Osteoblast (primary cell): ENCODE data around the gene STAT2. TPM values are rescaled to one million over a fixed set of nuclear protein-coding genes. Genes with fewer than 3 reads are reported as not detected.
A peak's percentile ranks its signal among the peaks of the same experiment; 100 is the strongest.
"Not testable (repeated sequence)": the region's sequence is repeated elsewhere in the genome, so short reads cannot be mapped to it uniquely, and the experiment has no call there.

Experiments used
- DNase-seq: peaks from one replicate; pipeline ENCODE4 v3.0.0; 2011; ENCODE audit warnings: low spot score, mixed read lengths; ENCODE audit not compliant: insufficient read length; ENCODE audit errors: missing footprints
- H2AFZ ChIP-seq: 2 replicates; pipeline ENCODE4 v1.6.0; 2011; ENCODE audit warnings: mild to moderate bottlenecking, low read length
- H3K27ac ChIP-seq: 2 replicates; pipeline ENCODE4 v1.5.1; 2011; ENCODE audit warnings: mild to moderate bottlenecking, low read depth, low read length, moderate library complexity
- H3K27me3 ChIP-seq: 2 replicates; pipeline ENCODE4 v1.6.0; 2012; ENCODE audit warnings: mild to moderate bottlenecking, control low read depth, inconsistent platforms, low read length, moderate library complexity; ENCODE audit not compliant: insufficient read depth
- H3K36me3 ChIP-seq: 2 replicates; pipeline ENCODE4 v1.5.1; 2011; ENCODE audit warnings: mild to moderate bottlenecking, low read length, control low read depth, moderate library complexity; ENCODE audit not compliant: insufficient read depth
- H3K4me1 ChIP-seq: 2 replicates; pipeline ENCODE4 v1.5.1; 2011; ENCODE audit warnings: mild to moderate bottlenecking, low read length, control low read depth, moderate library complexity; ENCODE audit not compliant: insufficient read depth
- H3K4me2 ChIP-seq: 2 replicates; pipeline ENCODE4 v1.6.0; 2011; ENCODE audit warnings: mild to moderate bottlenecking, low read length; ENCODE audit not compliant: insufficient read depth
- H3K4me3 ChIP-seq: fragments of 200-600 bp; sonication (generic); 3 replicates; pipeline ENCODE4 v1.5.1; 2012; ENCODE audit warnings: mild to moderate bottlenecking, low read length, inconsistent platforms; ENCODE audit not compliant: insufficient read depth
- H3K79me2 ChIP-seq: 2 replicates; pipeline ENCODE4 v1.6.0; 2012; ENCODE audit warnings: mild to moderate bottlenecking, low read length, control low read depth, inconsistent platforms; ENCODE audit not compliant: insufficient read depth
- H3K9me3 ChIP-seq: 2 replicates; pipeline ENCODE4 v1.5.1; 2011; ENCODE audit warnings: low read depth, low read length, control low read depth
- H4K20me1 ChIP-seq: 2 replicates; pipeline ENCODE4 v1.6.0; 2012; ENCODE audit warnings: mild to moderate bottlenecking, low read length, control low read depth; ENCODE audit not compliant: insufficient read depth
- CTCF ChIP-seq: IDR thresholded peaks from 2 replicates; pipeline ENCODE4 v1.5.1; 2011; ENCODE audit warnings: mild to moderate bottlenecking, low read depth, low read length, moderate library complexity; ENCODE audit errors: extremely low read depth
- total RNA-seq: library from RNA; depleted of rRNA; stranded (reverse); fragments of >200 nt; gene quantifications from 2 replicates; pipeline ENCODE4 v1.2.3, GENCODE V29; 2012

Gene STAT2
- total RNA-seq, 1 donor, result 652 TPM

- Histone ChIP-seq H3K27me3 (no peaks in the 10 kb centered on the region), H3K79me2 (peaks cover 53% of the 10 kb centered on the region), H3K36me3 (peaks cover 27% of the 10 kb centered on the region), H3K27ac (peak overlapping the region; percentile 89), H3K4me1 (peaks cover 16% of the 10 kb centered on the region), H2AFZ (no peak overlapping the region), H3K4me2 (peak overlapping the region; percentile 82), H3K9me3 (no peaks in the 10 kb centered on the region), H3K4me3 (peak overlapping the region; percentile 96), H4K20me1 (peaks cover 22% of the 10 kb centered on the region)
- DNase-seq, result peak; percentile 54
- no peak for TF ChIP-seq CTCF
Observed at GRCh38 chr12:56358836-56359532, 923 bp downstream of the STAT2 start.

GRCh38 chr12:56351325-56351724 lies 8.6 kb downstream of the STAT2 start:
- Histone ChIP-seq H3K27ac (no peak overlapping the region), H2AFZ (no peak overlapping the region), H3K4me3 (no peak overlapping the region), H3K27me3 (no peaks in the 10 kb centered on the region), H3K9me3 (no peaks in the 10 kb centered on the region), H4K20me1 (peaks cover 15% of the 10 kb centered on the region), H3K79me2 (peaks cover 22% of the 10 kb centered on the region), H3K36me3 (peaks cover 90% of the 10 kb centered on the region), H3K4me2 (no peak overlapping the region), H3K4me1 (no peaks in the 10 kb centered on the region)
- no peak for TF ChIP-seq CTCF
- DNase-seq, result peak; percentile 13

GRCh38 chr12:56350662-56351061 lies 9.2 kb downstream of the STAT2 start:
- Histone ChIP-seq H3K27ac (no peak overlapping the region), H3K4me3 (no peak overlapping the region), H3K27me3 (no peaks in the 10 kb centered on the region), H2AFZ (no peak overlapping the region), H3K4me1 (no peaks in the 10 kb centered on the region), H3K9me3 (no peaks in the 10 kb centered on the region), H3K36me3 (peaks cover 90% of the 10 kb centered on the region), H3K4me2 (no peak overlapping the region), H3K79me2 (peaks cover 15% of the 10 kb centered on the region), H4K20me1 (peaks cover 9% of the 10 kb centered on the region)
- TF ChIP-seq CTCF, result no peak
- no peak for DNase-seq

GRCh38 chr12:56348776-56349175 lies 11.1 kb downstream of the STAT2 start:
- no peaks in the 10 kb centered on the region for H3K9me3 ChIP-seq
- H3K36me3 ChIP-seq, result peaks cover 82% of the 10 kb centered on the region
- H2AFZ ChIP-seq, result no peak overlapping the region
- H3K27ac ChIP-seq, result no peak overlapping the region
- H3K79me2 ChIP-seq, result no peaks in the 10 kb centered on the region
- H3K27me3 ChIP-seq, result no peaks in the 10 kb centered on the region
- TF ChIP-seq CTCF, result no peak
- H3K4me1 ChIP-seq, result no peaks in the 10 kb centered on the region
- no peak overlapping the region for H3K4me3 ChIP-seq
- DNase-seq, result no peak
- no peak overlapping the region for H3K4me2 ChIP-seq
- peaks cover 3% of the 10 kb centered on the region for H4K20me1 ChIP-seq

- not testable (repeated sequence) for H3K4me2 ChIP-seq, H3K27ac ChIP-seq, DNase-seq, H3K4me3 ChIP-seq, H3K9me3 ChIP-seq, H4K20me1 ChIP-seq, H3K79me2 ChIP-seq, H3K4me1 ChIP-seq, H2AFZ ChIP-seq, H3K27me3 ChIP-seq
- peaks cover 83% of the 10 kb centered on the region for H3K36me3 ChIP-seq
Observed at GRCh38 chr12:56347255-56347654, 12.7 kb downstream of the STAT2 start.
